Smooth muscle cell of the brain vasculature (primary cell): ENCODE results near the gene NCBP1.

Experiments
- DNase-seq: peaks from one replicate; pipeline ENCODE4 v3.0.0-alpha.2; 2012; ENCODE audit warnings: low read depth, low spot score

NCBP1 gene

GRCh38 chr9:97623946-97624345 is 9.7 kb upstream of the NCBP1 start:
- DNase-seq, result no peak

DNA sequence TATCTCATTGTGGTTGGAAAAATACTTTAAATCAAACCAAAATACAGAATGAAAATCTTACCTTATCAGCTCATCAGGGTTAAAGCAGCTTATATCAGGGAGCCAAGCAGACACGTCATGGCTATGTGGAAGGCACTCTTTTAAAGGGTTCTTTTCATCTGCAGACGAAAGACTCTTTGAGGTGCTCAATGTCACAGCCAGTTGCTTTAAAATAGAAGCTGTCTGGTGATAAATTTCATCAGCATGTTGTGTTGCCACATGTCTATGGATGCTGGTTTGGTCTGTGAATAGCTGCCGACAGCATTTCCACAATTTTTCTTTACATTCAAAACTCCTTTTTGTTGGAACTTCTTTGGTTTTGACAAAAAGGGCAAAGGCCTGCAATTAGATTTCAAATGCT is 8.0 kb upstream of the NCBP1 start:
- no peak for DNase-seq

- DNase-seq, result no peak
These were observed 6.0 kb upstream of the NCBP1 start for GRCh38 chr9:97627624-97628023.

GRCh38 chr9:97628668-97629067 is 5.0 kb upstream of the NCBP1 start:
- DNase-seq, result no peak

DNA sequence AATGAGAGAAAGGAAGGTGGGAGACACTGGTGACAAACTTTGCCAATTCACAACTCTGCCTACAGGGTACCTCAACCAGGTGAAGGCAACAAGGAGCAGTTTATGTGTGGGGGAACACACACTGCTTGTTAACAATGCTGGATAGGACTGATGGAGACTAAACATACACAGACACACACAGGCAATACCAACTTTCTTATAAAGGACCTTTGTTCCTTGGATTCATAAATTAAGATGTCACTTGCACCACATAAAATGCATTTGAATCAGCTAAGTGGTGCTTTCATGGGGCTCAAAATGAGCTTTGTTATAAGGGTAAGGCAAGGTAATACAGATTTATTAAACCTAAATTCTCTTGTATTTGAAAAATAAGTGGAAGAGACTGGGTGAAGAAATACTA is 4.5 kb upstream of the NCBP1 start:
- no peak for DNase-seq

DNA sequence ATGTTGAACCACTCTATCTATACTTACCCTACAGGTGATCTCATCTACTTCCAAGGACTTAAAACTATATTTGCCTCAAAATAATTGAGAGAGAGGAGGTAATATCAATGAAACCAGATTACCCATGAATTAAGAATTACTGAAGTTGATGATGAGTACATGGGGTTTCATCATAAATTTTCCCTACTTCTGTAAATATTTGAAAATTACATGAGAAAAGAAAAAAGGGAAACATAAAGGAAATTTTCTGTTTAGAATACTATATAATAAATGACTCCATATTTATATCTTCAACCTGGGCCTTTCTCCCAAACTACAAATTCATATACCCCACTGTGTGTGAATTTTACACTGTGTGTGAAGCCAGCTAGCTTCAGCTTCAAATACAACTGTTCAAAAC is 3.0 kb upstream of the NCBP1 start:
- DNase-seq, result no peak

GRCh38 chr9:97632248-97632984 is 1.2 kb upstream of the NCBP1 start:
- no peak for DNase-seq

GRCh38 chr9:97633859-97634490 is 354 bp downstream of the NCBP1 start:
- DNase-seq, result no peak

DNA sequence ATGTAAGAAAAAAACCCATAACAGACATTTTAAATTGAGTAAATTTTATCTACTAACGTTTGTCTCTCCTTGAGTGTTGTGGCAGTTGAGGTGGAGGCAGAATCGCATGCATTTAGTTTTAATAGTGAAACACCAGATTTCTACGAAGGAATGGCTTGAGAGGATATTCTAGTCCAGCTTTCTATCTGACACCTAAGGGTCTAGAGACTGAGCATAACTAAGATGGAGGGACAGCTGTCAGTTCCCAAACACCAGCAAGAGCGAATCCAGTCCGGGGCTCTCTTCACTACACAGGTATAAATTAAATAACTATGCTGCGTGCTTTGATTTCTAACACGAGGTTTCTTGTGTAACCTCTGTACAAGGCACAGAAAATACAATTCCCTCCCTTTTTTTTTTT is 1.4 kb downstream of the NCBP1 start:
- DNase-seq, result no peak

GRCh38 chr9:97636903-97637302 is 3.3 kb downstream of the NCBP1 start:
- no peak for DNase-seq

DNA sequence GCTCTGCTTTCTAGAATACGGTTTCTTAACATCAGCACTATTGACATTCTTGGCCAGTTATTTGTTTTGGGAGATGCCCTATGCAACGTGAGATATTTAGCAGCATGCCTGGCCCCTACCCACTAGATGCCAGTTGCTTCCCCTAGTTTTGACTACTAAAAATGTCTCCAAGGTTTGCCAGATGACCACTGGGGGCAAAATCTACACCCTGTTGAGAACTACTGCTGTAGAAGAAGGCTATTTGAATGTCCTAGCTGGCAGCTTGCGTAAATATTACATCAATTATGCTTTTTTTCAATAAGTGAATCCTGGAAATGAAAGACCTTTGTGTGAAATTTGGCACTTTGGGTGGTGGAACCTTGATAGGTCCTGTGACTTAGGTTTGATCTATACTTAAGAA is 5.0 kb downstream of the NCBP1 start:
- DNase-seq, result no peak

- DNase-seq, result no peak
These were observed 6.7 kb downstream of the NCBP1 start for GRCh38 chr9:97640325-97640724.

- DNase-seq, result no peak
These were observed 12.1 kb downstream of the NCBP1 start for GRCh38 chr9:97645720-97646119.

DNA sequence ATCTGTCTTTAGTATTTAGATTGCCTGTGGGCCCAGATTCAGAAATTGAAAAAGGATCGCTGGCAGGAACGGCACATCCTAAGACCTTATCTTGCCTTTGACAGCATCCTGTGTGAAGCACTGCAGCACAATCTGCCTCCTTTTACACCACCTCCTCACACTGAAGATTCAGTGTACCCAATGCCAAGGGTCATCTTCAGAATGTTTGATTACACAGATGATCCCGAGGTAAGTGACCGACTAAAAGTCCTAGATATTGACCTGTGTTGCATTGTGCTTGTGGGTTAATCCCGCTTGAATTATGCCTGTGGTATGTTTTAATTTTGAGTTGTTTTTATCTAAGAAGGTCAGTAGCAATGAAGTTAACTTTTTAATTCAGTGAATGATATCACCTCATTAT is 14.4 kb downstream of the NCBP1 start:
- no peak for DNase-seq

- no peak for DNase-seq
These were observed 18.0 kb downstream of the NCBP1 start for GRCh38 chr9:97651646-97652045.

DNA sequence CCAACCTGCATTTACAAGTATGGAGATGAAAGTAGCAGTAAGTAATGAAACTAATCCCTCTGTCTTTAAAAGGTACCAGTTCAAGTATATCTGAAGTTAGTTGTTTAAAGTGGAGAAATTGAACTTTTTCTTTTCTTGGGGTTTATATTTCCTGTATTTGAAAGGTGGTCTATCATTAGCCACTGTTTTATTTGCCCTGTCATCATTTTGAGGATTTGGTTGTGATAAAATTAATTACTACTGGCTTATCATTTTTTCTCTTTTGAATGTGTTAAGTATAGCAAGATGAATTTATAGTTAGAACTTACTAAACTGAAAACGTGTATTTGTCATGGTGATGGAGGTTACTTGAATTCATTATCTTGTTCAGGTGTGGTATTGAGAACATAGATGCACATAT is 25.1 kb downstream of the NCBP1 start:
- DNase-seq, result no peak

DNA sequence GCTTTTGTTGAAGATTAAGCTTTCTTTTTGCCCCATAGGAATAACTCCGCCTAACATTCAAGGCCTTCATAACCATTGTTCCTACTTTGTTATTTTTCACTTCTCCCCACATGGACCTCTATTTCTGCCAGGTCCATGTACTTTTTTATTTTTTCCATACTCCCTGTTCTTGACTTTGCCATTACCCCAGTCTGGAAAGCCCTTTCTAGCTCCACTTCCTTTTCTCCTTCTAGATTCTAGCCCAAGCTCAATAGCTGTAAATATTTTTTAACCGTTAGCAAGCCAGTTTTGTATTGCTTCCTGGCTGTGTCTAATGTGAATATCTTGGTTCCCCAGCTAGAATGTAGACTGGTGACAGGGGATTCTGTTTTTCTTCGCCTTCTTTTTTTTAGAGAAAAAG is 26.1 kb downstream of the NCBP1 start:
- no peak for DNase-seq

- DNase-seq, result no peak
These were observed 26.7 kb downstream of the NCBP1 start for GRCh38 chr9:97660340-97660739.

- no peak for DNase-seq
These were observed 27.2 kb downstream of the NCBP1 start for GRCh38 chr9:97660847-97661246.

DNA sequence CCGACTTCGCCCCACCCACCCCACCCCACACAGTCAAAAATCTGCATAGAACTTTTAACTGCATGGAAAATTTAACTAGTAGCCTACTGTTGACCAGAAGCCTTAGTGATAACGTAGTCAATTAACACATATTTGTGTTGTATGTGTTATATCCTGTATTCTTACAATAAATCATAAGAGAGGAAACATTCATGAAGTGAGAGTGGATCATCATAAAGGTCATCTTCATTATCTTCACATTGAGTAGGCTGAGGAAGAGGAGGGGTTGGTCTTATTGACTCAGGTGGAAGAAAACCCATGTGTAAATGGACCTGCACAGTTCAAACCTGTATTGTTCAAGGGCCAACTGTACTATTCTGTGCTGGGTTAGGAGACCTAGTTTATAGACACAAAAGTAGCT is 32.1 kb downstream of the NCBP1 start:
- no peak for DNase-seq

DNA sequence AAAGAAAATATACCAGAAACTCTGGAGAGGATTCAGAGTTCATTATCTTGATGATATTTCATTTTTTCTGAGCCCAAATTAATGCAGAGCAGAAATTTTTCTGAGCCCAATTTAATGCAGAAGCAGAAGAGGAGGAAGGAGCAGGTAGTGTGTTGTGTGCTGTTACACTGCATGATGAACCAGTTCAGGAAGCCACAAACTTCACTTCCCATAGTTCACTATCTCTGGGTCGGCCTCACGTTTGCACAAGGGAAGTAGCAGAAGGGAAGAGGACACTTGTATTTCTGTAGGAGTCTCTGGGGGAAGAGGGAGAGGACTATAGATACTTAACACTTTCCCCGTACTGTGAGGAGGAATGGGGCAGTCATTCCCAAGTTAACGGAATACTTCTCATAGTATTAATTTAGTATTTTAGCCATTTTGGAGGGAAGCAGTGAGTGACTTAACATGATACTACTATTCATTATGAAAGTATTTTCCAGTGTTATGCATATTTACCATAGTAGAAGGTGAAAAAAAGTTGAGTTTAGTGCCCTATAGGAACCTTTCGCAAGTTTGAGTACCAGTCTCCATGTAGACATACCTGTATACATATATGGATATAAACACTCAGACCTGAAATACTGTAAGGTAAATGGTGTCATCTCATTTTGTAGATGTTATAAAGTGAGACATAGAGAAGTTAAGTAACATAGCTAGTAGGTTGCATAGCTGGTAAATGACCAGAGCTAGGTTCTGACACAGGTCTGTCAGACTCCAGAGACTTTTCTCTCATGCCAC is 33.5 kb downstream of the NCBP1 start:
- no peak for DNase-seq

DNA sequence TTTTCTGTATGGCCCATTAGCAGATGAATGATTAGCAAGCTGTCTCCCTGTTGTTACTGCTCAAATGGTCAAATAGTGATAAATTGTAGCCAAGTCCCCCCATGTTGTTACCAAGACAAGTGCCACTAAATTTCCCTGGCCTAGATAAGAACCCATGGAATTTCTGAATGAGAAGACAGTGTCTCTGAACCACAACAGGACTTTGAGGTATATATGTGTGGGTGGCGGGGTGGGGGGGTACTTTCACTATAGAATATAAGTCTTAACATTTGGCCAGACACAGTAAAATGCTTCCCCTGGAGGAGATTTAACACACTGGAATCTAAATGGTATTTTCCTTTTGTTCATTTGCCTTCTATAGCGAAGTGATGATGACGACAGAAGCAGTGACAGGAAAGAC is 34.9 kb downstream of the NCBP1 start:
- no peak for DNase-seq

DNA sequence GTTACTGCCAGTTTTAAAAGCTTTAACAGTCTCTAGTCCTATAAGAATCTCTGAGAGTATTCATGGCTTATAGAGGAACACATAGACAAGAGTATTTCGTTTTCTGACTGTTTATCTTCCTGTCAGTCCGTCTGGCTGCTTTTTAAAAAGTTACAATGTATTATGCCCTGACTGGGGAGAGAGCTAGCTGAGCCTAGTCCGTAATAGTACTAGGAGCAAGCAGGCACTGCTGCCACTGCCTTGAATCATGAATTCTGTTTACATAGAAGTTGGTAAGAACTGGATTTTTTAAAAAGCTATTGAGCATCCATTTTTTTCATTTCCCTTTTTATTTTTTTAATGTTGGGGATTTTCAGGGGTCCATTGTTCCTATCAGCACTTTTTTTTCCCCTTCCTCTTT is 37.0 kb downstream of the NCBP1 start:
- DNase-seq, result no peak
